Esophagus muscularis mucosa (tissue), 4 donors: ENCODE measurements around the gene CRYL1. TPM values are rescaled to one million over a fixed set of nuclear protein-coding genes. Genes with fewer than 3 reads are reported as not detected.

Experiments
- DNase-seq: peaks from one replicate; pipeline ENCODE4 v3.0.0-alpha.2; 2017; ENCODE audit errors: extremely low spot score
- H3K27ac ChIP-seq, 4 donors: fragments of 200-600 bp; sonication (generic); replicated peaks in 1 of 4; 1 replicate in 3 of 4; 2 replicates in 1 of 4; pipeline ENCODE4 v1.5.1; 2016 to 2019; ENCODE audit warnings: mild to moderate bottlenecking in 1 of 4
- H3K27me3 ChIP-seq, 4 donors: fragments of 200-600 bp; sonication (generic); one replicate each; pipeline versions ENCODE4 v1.5.1 to v1.6.0; 2016 to 2019
- H3K36me3 ChIP-seq, 4 donors: fragments of 200-600 bp; sonication (generic); one replicate each; pipeline ENCODE4 v1.5.1; 2016 to 2019
- H3K4me1 ChIP-seq, 4 donors: fragments of 200-600 bp; sonication (generic); one replicate each; pipeline ENCODE4 v1.5.1; 2016 to 2019
- H3K4me3 ChIP-seq, 4 donors: fragments of 200-600 bp; sonication (generic); 1 replicate in 2 of 4; 2 replicates in 2 of 4; pipeline ENCODE4 v1.5.1; 2016 to 2019; ENCODE audit warnings: mild to moderate bottlenecking in 4 of 4, moderate library complexity in 1 of 4
- H3K9me3 ChIP-seq, 4 donors: fragments of 200-600 bp; sonication (generic); 1 replicate in 3 of 4; 2 replicates in 1 of 4; pipeline ENCODE4 v1.5.1; 2016 to 2019
- CTCF ChIP-seq, 3 experiments: fragments of 200-600 bp in 2 of 3; fragments of 450-650 bp in 1 of 3; sonication (generic) in 2 of 3; IDR thresholded peaks; one replicate each; pipeline ENCODE4 v1.5.1; 2017 to 2019; ENCODE audit warnings: antibody characterized with exemption in 3 of 3, mild to moderate bottlenecking in 2 of 3, moderate library complexity in 1 of 3
- EP300 ChIP-seq: sonication (generic); formaldehyde crosslinking; IDR thresholded peaks from one replicate; pipeline ENCODE4 v1.6.1; 2017; ENCODE audit warnings: antibody characterized with exemption
- POLR2A ChIP-seq: fragments of 450-650 bp; IDR thresholded peaks from one replicate; pipeline ENCODE4 v1.6.1; 2017; ENCODE audit warnings: antibody characterized with exemption, moderate library complexity, mild to moderate bottlenecking, low read depth
- POLR2AphosphoS5 ChIP-seq, 2 donors: sonication (generic); formaldehyde crosslinking; IDR thresholded peaks; one replicate each; pipeline ENCODE4 v1.6.1; 2017; ENCODE audit warnings: antibody characterized with exemption in 2 of 2
- WGBS: methylation state at CpG from one replicate; pipeline ENCODE4 v1.1.5; 2018; 5-methylcytosine and 5-hydroxymethylcytosine counted together
- intact Hi-C: fragments of 100-400 bp; cut with DNase I; formaldehyde crosslinking; loops from one replicate; pipeline ENCODE4 v1.15.1; 2023
- total RNA-seq, 4 donors: library from RNA; depleted of rRNA; stranded (reverse); fragments of >200 nt; gene quantifications; one replicate each; pipeline versions ENCODE4 v1.1.0 to v1.2.1, GENCODE V29; 2016

Gene CRYL1
- total RNA-seq, 4 donors from 2014 or later = 42.3 to 59.3 (median 45.4) TPM

DNA sequence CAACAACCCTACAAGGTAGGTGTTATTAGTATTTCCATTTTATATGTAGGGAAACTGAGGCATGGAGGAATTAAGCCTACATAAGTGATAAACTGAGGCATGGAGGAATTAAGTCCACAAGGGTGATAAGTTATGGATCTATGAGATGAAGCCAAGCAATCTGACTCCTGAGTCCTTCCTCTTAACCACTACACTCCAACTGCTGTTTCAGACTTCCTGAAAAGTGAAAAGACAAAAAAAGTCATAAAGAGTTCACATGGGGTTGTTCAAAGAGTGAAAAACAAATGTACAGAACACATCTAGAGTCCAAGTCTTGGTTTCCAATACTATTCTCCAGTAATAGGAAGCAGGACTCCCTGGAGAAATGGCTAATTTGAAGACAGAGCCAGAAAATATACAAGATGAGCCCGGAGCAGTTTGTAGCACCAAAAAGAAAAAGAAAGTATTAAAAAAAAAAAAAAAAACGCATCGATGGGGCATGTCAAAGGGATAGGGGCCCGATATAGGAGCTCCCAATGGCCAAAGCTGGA is 12.1 kb downstream of the CRYL1 start:
- intact Hi-C loops = no loop called here
- no peak overlapping the region for H3K27ac ChIP-seq
- H3K4me1 ChIP-seq = peaks cover 0 to 6% (median under 1%) of the 10 kb centered on the region in 4 donors
- no peaks in the 10 kb centered on the region for H3K9me3 ChIP-seq
- no peaks in the 10 kb centered on the region for H3K27me3 ChIP-seq
- 68% methylated on average over 4 of the region's 4 CpGs for WGBS
- H3K4me3 ChIP-seq = no peak overlapping the region
- TF ChIP-seq EP300 (no peak), POLR2AphosphoS5 (IDR thresholded peaks at IDR 0.05) (no peak), POLR2A (no peak), CTCF (IDR thresholded peaks at IDR 0.05) (no peak)
- DNase-seq = no peak
- peaks cover 4 to 41% (median 26%) of the 10 kb centered on the region in 4 donors for H3K36me3 ChIP-seq

GRCh38 chr13:20512042-20512683 is 13.5 kb downstream of the CRYL1 start:
- TF ChIP-seq CTCF (IDR thresholded peaks at IDR 0.05) (no peak), EP300 (no peak), POLR2A (no peak), POLR2AphosphoS5 (IDR thresholded peaks at IDR 0.05) (no peak)
- Histone ChIP-seq H3K27me3 (no peaks in the 10 kb centered on the region), H3K4me1 (no peaks in the 10 kb centered on the region), H3K9me3 (no peaks in the 10 kb centered on the region), H3K36me3 (peaks cover 4 to 53% (median 26%) of the 10 kb centered on the region in 4 donors), H3K27ac (no peak overlapping the region), H3K4me3 (no peak overlapping the region)
- intact Hi-C loops = no loop called here
- no peak for DNase-seq
- WGBS = 84% methylated on average over 9 of the region's 10 CpGs

- intact Hi-C loops = no loop called here
- 80% methylated on average over 4 of the region's 4 CpGs for WGBS
- H3K27ac ChIP-seq = no peak overlapping the region
- no peak overlapping the region for H3K4me3 ChIP-seq
- H3K4me1 ChIP-seq = peaks cover 0 to 5% (median 1%) of the 10 kb centered on the region in 4 donors
- no peaks in the 10 kb centered on the region for H3K27me3 ChIP-seq
- DNase-seq = no peak
- H3K36me3 ChIP-seq = peaks cover 4 to 59% (median 25%) of the 10 kb centered on the region in 4 donors
- no peaks in the 10 kb centered on the region for H3K9me3 ChIP-seq
- no peak for TF ChIP-seq POLR2AphosphoS5 (IDR thresholded peaks at IDR 0.05)
- TF ChIP-seq CTCF (IDR thresholded peaks at IDR 0.05) = no peak
- no peak for TF ChIP-seq EP300
- TF ChIP-seq POLR2A = no peak
Observed at GRCh38 chr13:20506696-20507095, 19.0 kb downstream of the CRYL1 start.

DNA sequence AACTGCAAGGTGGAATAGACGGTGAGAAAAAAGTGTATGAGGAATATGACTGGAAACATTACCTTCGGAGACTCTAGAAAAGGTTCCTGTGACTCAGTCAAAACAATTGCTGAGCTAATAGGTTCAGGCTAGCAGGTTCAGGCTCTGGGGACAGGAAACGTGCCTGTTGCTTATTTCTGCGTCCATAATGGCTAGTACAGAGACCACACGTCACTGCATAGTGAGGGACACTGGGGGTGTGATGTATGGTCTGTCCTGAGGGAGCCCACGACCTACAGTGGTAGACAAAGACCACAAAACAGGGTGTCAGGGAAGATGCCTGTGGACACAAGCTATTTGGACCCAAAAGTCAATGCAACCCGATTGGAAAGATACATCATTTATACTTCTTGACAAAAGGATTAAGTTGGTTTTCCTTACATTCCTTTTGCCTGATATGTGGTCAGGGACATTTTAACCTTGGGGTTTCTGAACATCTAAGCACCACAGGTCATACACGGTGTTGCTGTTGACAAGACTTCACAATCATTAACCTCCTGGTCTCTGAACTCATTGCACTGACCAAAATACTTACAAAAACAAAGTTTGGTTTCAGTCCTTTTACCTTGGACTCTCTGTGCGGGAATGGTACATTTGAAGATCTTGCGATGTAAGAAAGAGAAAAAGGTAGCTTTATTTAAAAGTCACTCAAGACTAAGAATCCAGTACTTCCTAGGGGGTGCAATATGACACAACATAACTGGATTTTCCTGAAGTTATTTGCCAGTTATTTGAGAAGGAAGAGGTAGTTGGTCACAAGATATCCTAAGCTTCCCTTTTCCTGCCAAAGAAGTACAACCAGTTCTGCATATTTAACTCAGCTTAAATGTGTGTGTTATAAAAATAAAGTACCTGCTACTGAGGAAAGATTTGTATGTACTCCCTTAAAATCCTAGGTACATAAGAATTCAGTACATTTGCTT is 20.0 kb downstream of the CRYL1 start:
- no peak overlapping the region for H3K27ac ChIP-seq
- no peak overlapping the region for H3K4me3 ChIP-seq
- no peaks in the 10 kb centered on the region for H3K9me3 ChIP-seq
- peaks cover 0 to 5% (median 1%) of the 10 kb centered on the region in 4 donors for H3K4me1 ChIP-seq
- no peak for DNase-seq
- 86% methylated on average over 10 of the region's 10 CpGs for WGBS
- H3K36me3 ChIP-seq = peaks cover 4 to 49% (median 15%) of the 10 kb centered on the region in 4 donors
- no peaks in the 10 kb centered on the region for H3K27me3 ChIP-seq
- no peak for TF ChIP-seq POLR2AphosphoS5 (IDR thresholded peaks at IDR 0.05)
- TF ChIP-seq CTCF (IDR thresholded peaks at IDR 0.05) = no peak
- TF ChIP-seq POLR2A = no peak
- no peak for TF ChIP-seq EP300
- intact Hi-C loops = no loop called here
